Endothelial cell of umbilical vein (primary cell): ENCODE measurements around the gene ETS2. TPM values are rescaled to one million over a fixed set of nuclear protein-coding genes. Genes with fewer than 3 reads are reported as not detected.

ENCODE experiments used
- BruUV-seq: library from RNA; stranded (reverse); fragments of 400-500 nt; replicated peaks from 2 replicates; lab custom pipeline; 2021; lab: Mats Ljungman, UMichigan
- CTCF ChIA-PET: fragments of 300-600, 350-600 bp; sonication (Branson Sonifier 250); formaldehyde crosslinking; loops from one replicate; lab custom pipeline; 2021; ENCODE audit warnings: antibody characterized with exemption, inconsistent platforms; lab: Charles Lee
- POLR2A ChIA-PET: fragments of 300-600, 350-600 bp; sonication (Branson Sonifier 250); formaldehyde crosslinking; loops from one replicate; lab custom pipeline; 2021; ENCODE audit warnings: antibody characterized with exemption, inconsistent platforms; lab: Charles Lee
- DNase-seq: peaks from one replicate; pipeline ENCODE4 v3.0.0-alpha.2; 2011; ENCODE audit warnings: low read depth, low spot score
- FAIRE-seq: peaks from 2 replicates; lab custom pipeline; 2011; peaks lifted over from hg19 to GRCh38; lab: Jason Lieb, UNC
- H2AFZ ChIP-seq: 2 replicates; pipeline ENCODE4 v1.6.0; 2012; ENCODE audit warnings: low read depth, low read length, control low read depth, inconsistent platforms
- H3K27ac ChIP-seq: 2 replicates; pipeline ENCODE4 v1.5.1; 2011; ENCODE audit warnings: low read depth, mild to moderate bottlenecking, control low read depth, low read length, moderate library complexity; ENCODE audit not compliant: insufficient read depth
- H3K27me3 ChIP-seq, 2 experiments: 2 replicates each; pipeline versions ENCODE4 v1.6.0 to v1.6.1; 2011; ENCODE audit warnings: low read length in 2 of 2, mixed read lengths in 1 of 2; ENCODE audit not compliant: control insufficient read depth in 2 of 2, insufficient read depth in 2 of 2
- H3K36me3 ChIP-seq, 2 experiments: 2 replicates in 1 of 2; 3 replicates in 1 of 2; pipeline ENCODE4 v1.5.1; 2011; ENCODE audit warnings: low read length in 2 of 2, mild to moderate bottlenecking in 1 of 2, moderate library complexity in 1 of 2; ENCODE audit not compliant: control insufficient read depth in 2 of 2, insufficient read depth in 2 of 2; ENCODE audit errors: extremely low read depth in 1 of 2
- H3K4me1 ChIP-seq: 3 replicates; pipeline ENCODE4 v1.5.1; 2011; ENCODE audit warnings: mild to moderate bottlenecking, low read length; ENCODE audit not compliant: control insufficient read depth, insufficient read depth; ENCODE audit errors: extremely low read depth
- H3K4me2 ChIP-seq: 2 replicates; pipeline ENCODE4 v1.6.1; 2011; ENCODE audit warnings: low read length, control low read depth, mixed read lengths; ENCODE audit not compliant: insufficient read depth
- H3K4me3 ChIP-seq, 3 experiments: fragments of 200-600 bp in 1 of 3; sonication (generic), shearing (Covaris generic) in 1 of 3; replicated peaks in 1 of 3; 2 replicates each; pipeline ENCODE4 v1.5.1; 2011 to 2016; ENCODE audit warnings: control low read depth in 3 of 3, low read length in 3 of 3, mild to moderate bottlenecking in 2 of 3, inconsistent platforms in 1 of 3, low read depth in 1 of 3, moderate library complexity in 1 of 3; ENCODE audit not compliant: insufficient read depth in 1 of 3
- H3K79me2 ChIP-seq: 2 replicates; pipeline ENCODE4 v1.6.0; 2012; ENCODE audit warnings: low read length, inconsistent platforms; ENCODE audit not compliant: control insufficient read depth, insufficient read depth
- H3K9ac ChIP-seq: replicated peaks from 2 replicates; pipeline ENCODE3; 2011; ENCODE audit warnings: low read length, control low read depth; ENCODE audit not compliant: insufficient read depth; ENCODE audit errors: extremely low read depth
- H3K9me1 ChIP-seq: replicated peaks from 3 replicates; pipeline ENCODE4 v1.6.0; 2011; ENCODE audit warnings: mild to moderate bottlenecking, low read length; ENCODE audit not compliant: control insufficient read depth, insufficient read depth; ENCODE audit errors: extremely low read depth
- H3K9me3 ChIP-seq: replicated peaks from 2 replicates; pipeline ENCODE4 v1.5.1; 2012; ENCODE audit warnings: low read length, inconsistent platforms; ENCODE audit not compliant: control insufficient read depth, insufficient read depth
- H4K20me1 ChIP-seq: replicated peaks from 2 replicates; pipeline ENCODE3; 2011; ENCODE audit warnings: mild to moderate bottlenecking, low read length; ENCODE audit not compliant: control insufficient read depth, insufficient read depth; ENCODE audit errors: extremely low read depth
- CTCF ChIP-seq, 2 donors: IDR thresholded peaks; 1 replicate in 1 of 2; 2 replicates in 1 of 2; pipeline ENCODE4 v1.5.1; 2011; ENCODE audit warnings: low read length in 2 of 2, mild to moderate bottlenecking in 2 of 2, moderate library complexity in 2 of 2, control low read depth in 1 of 2, inconsistent platforms in 1 of 2, low read depth in 1 of 2; ENCODE audit not compliant: insufficient read depth in 1 of 2; ENCODE audit errors: extremely low read depth in 1 of 2
- EZH2 ChIP-seq: IDR thresholded peaks from 2 replicates; pipeline ENCODE4 v1.6.1; 2012; ENCODE audit warnings: borderline replicate concordance, low read depth, mild to moderate bottlenecking, moderate library complexity, low read length, inconsistent platforms; ENCODE audit not compliant: severe bottlenecking
- FOS ChIP-seq: IDR thresholded peaks from 2 replicates; pipeline ENCODE4 v1.6.1; 2011; ENCODE audit warnings: mild to moderate bottlenecking, low read length, moderate library complexity, borderline replicate concordance; ENCODE audit not compliant: insufficient read depth
- GATA2 ChIP-seq: IDR thresholded peaks from 2 replicates; pipeline ENCODE4 v1.7.0; 2011; ENCODE audit warnings: low read depth, mild to moderate bottlenecking, moderate library complexity, mixed read lengths, low read length; ENCODE audit not compliant: insufficient read length, insufficient read depth
- JUN ChIP-seq: IDR thresholded peaks from 2 replicates; pipeline ENCODE4 v1.6.1; 2011; ENCODE audit warnings: borderline replicate concordance, low read depth; ENCODE audit not compliant: insufficient read length, insufficient read depth
- MAX ChIP-seq: IDR thresholded peaks from 2 replicates; pipeline ENCODE4 v1.6.1; 2011; ENCODE audit not compliant: insufficient read depth, insufficient read length
- MYC ChIP-seq: IDR thresholded peaks from one replicate; pipeline ENCODE4 v1.6.1; 2011; ENCODE audit warnings: mild to moderate bottlenecking, low read depth, low read length
- POLR2AphosphoS5 ChIP-seq: IDR thresholded peaks from 2 replicates; pipeline ENCODE4 v1.6.1; 2012; ENCODE audit warnings: low read depth, mild to moderate bottlenecking, control low read depth, low read length, moderate library complexity; ENCODE audit not compliant: insufficient read depth
- dilution Hi-C: fragments of 300-500 bp; cut with MboI; formaldehyde crosslinking; loops from one replicate; pipeline ENCODE4 v1.15.0; 2019; ENCODE audit warnings: low sequenced_read_pairs; ENCODE audit not compliant: extremely low pct_ligation_motif_present
- intact Hi-C: fragments of 100-400 bp; cut with micrococcal nuclease; formaldehyde crosslinking; loops from one replicate; pipeline ENCODE4 v1.10.0; 2022
- polyA plus RNA-seq, 4 experiments: library from polyadenylated mRNA; depleted of rRNA in 3 of 4; stranded (reverse) in 3 of 4; unstranded in 1 of 4; fragments of >200 nt; gene quantifications; 2 replicates each; pipeline versions ENCODE4 v1.2.1 to v1.2.3, GENCODE V29; 2011 to 2012; ENCODE audit warnings: missing spikeins in 1 of 4
- total RNA-seq: library from RNA; stranded (reverse); gene quantifications from 2 replicates; pipeline ENCODE4 v1.2.3, GENCODE V29; 2021

Gene ETS2
- total and polyA plus RNA-seq, 2 donors (not counting 3 experiments of a cell fraction or from before 2014, with no cell fraction given): 16.3 to 54.5 TPM

GRCh38 chr21:38766987-38767722 is 38.6 kb upstream of the ETS2 start:
- CTCF ChIA-PET: no interaction called here
- no peak overlapping the region for H3K27ac ChIP-seq
- dilution Hi-C loops: no loop called here
- H3K36me3 ChIP-seq: no peaks in the 10 kb centered on the region
- DNase-seq: no peak
- intact Hi-C loops: no loop called here
- no peak overlapping the region for H2AFZ ChIP-seq
- POLR2A ChIA-PET: no interaction called here
- H3K9ac ChIP-seq: no peak overlapping the region
- H3K4me1 ChIP-seq: no peaks in the 10 kb centered on the region
- no peaks in the 10 kb centered on the region for H3K9me3 ChIP-seq
- TF ChIP-seq MYC (no peak), JUN (no peak), MAX (no peak), GATA2 (no peak), POLR2AphosphoS5 (no peak), EZH2 (no peak), FOS (no peak), CTCF (IDR thresholded peaks at IDR 0.05; ENCODE audit: extremely low read depth in 1 of 2, insufficient read depth in 1 of 2, low read depth in 1 of 2, low read length in 2 of 2) (no peak)
- H3K9me1 ChIP-seq: no peaks in the 10 kb centered on the region
- peaks cover 5 to 7% of the 10 kb centered on the region in 2 experiments for H3K27me3 ChIP-seq
- no peak overlapping the region for H3K4me2 ChIP-seq
- H3K79me2 ChIP-seq: no peaks in the 10 kb centered on the region
- no TSS peak for BruUV-seq
- no peaks in the 10 kb centered on the region for H4K20me1 ChIP-seq
- no peak overlapping the region for H3K4me3 ChIP-seq
- FAIRE-seq: no peak
